Left lung (tissue), 10 donors: Measurements from ENCODE around the gene QPCTL. TPM values are rescaled to one million over a fixed set of nuclear protein-coding genes. Genes with fewer than 3 reads are reported as not detected.
A peak's percentile ranks its signal among the peaks of the same experiment; 100 is the strongest.

Source experiments
- ATAC-seq: fragments of 200-7000 bp; cut with Tn5 transposase; one replicate; pipeline ENCODE4 v1.9.1; 2020; ENCODE audit warnings: moderate library complexity
- DNase-seq, 4 donors: peaks; one replicate each; pipeline ENCODE4 v3.0.0-alpha.2; 2013 to 2020
- H3K27ac ChIP-seq, 2 donors: fragments of 200-600 bp; sonication (generic) in 1 of 2; one replicate each; pipeline versions ENCODE4 v1.5.0 to v1.8.0; 2020 to 2021
- H3K27me3 ChIP-seq, 2 donors: fragments of 200-600 bp; sonication (generic) in 1 of 2; one replicate each; pipeline versions ENCODE4 v1.5.0 to v1.8.0; 2020 to 2021
- H3K36me3 ChIP-seq, 2 donors: fragments of 200-600 bp; sonication (generic) in 1 of 2; one replicate each; pipeline versions ENCODE4 v1.5.0 to v1.8.0; 2020 to 2021
- H3K4me1 ChIP-seq, 2 donors: fragments of 200-600 bp; one replicate each; pipeline ENCODE4 v1.8.0; 2021
- H3K4me3 ChIP-seq, 2 donors: fragments of 200-600 bp; sonication (generic) in 1 of 2; one replicate each; pipeline versions ENCODE4 v1.5.0 to v1.8.0; 2020 to 2021; ENCODE audit warnings: mild to moderate bottlenecking in 1 of 2
- H3K9me3 ChIP-seq, 2 donors: fragments of 200-600 bp; sonication (generic) in 1 of 2; one replicate each; pipeline versions ENCODE4 v1.5.0 to v1.8.0; 2020 to 2021
- CTCF ChIP-seq, 2 donors: fragments of 200-600 bp; sonication (generic) in 1 of 2; IDR thresholded peaks; one replicate each; pipeline versions ENCODE4 v1.5.0 to v1.8.0; 2021; ENCODE audit warnings: antibody characterized with exemption in 2 of 2
- intact Hi-C, 2 donors: fragments of 100-400 bp; cut with DNase I; formaldehyde crosslinking; loops; one replicate each; pipeline versions ENCODE4 v1.11.2 to v1.14.2; 2022
- polyA plus RNA-seq, 6 donors: library from polyadenylated mRNA; unstranded; fragments of 120-200 nt; gene quantifications; one replicate each; pipeline ENCODE4 v1.2.1, GENCODE V29; 2013; ENCODE audit not compliant: insufficient read length in 6 of 6
- total RNA-seq, 2 donors: library from RNA; stranded (reverse); fragmentation: NEBNext Ultra II Directional; extraction: Animal tissue kit (Norgen Biotek cat#: 25700); gene quantifications; one replicate each; pipeline ENCODE4 v1.2.1, GENCODE V29; 2021
- donor health status: DM: no; HTN: yes; CAD: no.
- donor health status: DM: no; HTN: no; CAD: no.

The QPCTL gene
- total and polyA plus RNA-seq, 8 donors, result 7.7 to 13.3 (median 9.5) TPM

- no peak for TF ChIP-seq CTCF (IDR thresholded peaks at IDR 0.05)
- Histone ChIP-seq H3K4me1 (peaks cover 6 to 12% of the 10 kb centered on the region in 2 donors), H3K27me3 (no peaks in the 10 kb centered on the region), H3K4me3 (no peak overlapping the region), H3K36me3 (peaks cover 0 to 52% of the 10 kb centered on the region in 2 donors), H3K27ac (no peak overlapping the region), H3K9me3 (no peaks in the 10 kb centered on the region)
- no peak for ATAC-seq
- DNase-seq, result no peak
- intact Hi-C loops, result no loop called here
Measured at GRCh38 chr19:45687599-45687998, 4.9 kb upstream of the QPCTL start.

GRCh38 chr19:45691516-45692186 is 815 bp upstream of the QPCTL start, which contains the start of gene SNRPD2:
Gene SNRPD2 (minus strand): TSS chr19:45691953. CDS start chr19:45691888, 65 bp downstream.
- ATAC-seq, result peak; percentile 82
- Histone ChIP-seq H3K27me3 (no peaks in the 10 kb centered on the region), H3K4me1 (peaks cover 13 to 17% of the 10 kb centered on the region in 2 donors), H3K27ac (peak within 1 kb of the TSS; percentile 88 to 96), H3K9me3 (no peaks in the 10 kb centered on the region), H3K36me3 (peaks cover 0 to 28% of the 10 kb centered on the region in 2 donors), H3K4me3 (peak within 1 kb of the TSS; percentile 92)
- intact Hi-C loops, result no loop called here
- DNase-seq, result peak; percentile 94 to 96 (median 96)
- no peak for TF ChIP-seq CTCF (IDR thresholded peaks at IDR 0.05)

DNA sequence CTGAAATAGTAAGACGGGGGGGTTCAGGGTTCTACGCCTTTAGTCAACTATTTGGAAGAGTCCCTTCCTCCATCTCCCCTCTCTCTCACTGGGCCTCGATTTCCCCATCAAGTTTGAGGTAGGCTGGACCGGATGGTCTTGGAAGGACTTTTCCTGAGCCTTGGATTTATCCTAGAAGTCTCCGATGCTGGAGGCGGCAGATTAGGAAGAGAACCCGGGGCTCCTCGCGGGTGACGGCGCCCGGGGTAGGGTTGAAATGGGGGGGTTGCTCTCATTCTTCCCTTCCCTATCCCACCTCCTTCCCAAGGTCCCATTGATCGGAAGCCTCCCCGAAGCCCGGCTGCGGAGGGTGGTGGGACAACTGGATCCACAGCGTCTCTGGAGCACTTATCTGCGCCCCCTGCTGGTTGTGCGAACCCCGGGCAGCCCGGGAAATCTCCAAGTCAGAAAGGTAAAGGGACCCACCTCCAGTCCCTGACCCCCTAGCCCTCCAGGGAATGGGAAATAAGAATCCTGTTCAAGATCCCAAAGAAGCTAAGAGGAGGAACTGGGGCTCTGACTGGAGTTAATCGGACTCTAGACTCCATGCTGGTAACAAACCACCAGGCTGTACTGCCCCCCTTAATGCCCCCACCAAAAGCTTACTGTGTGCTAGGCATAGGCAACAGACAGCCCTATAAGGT is 781 bp downstream of the QPCTL start:
- H3K36me3 ChIP-seq, result peaks cover 0 to 20% of the 10 kb centered on the region in 2 donors
- DNase-seq (peak in 3 of 4 donors; percentile 76 to 93 (median 77)), ATAC-seq (peak; percentile 40)
- peak overlapping the region; percentile 88 to 96 for H3K27ac ChIP-seq
- no peaks in the 10 kb centered on the region for H3K9me3 ChIP-seq
- H3K4me3 ChIP-seq, result peak overlapping the region; percentile 92
- no peaks in the 10 kb centered on the region for H3K27me3 ChIP-seq
- peak; percentile 83 to 86 for TF ChIP-seq CTCF (IDR thresholded peaks at IDR 0.05)
- intact Hi-C loops, result no loop called here
- H3K4me1 ChIP-seq, result peaks cover 13 to 17% of the 10 kb centered on the region in 2 donors

- peaks cover 0 to 47% of the 10 kb centered on the region in 2 donors for H3K36me3 ChIP-seq
- TF ChIP-seq CTCF (IDR thresholded peaks at IDR 0.05), result no peak
- H3K4me3 ChIP-seq, result no peak overlapping the region
- intact Hi-C loops, result no loop called here
- no peaks in the 10 kb centered on the region for H3K9me3 ChIP-seq
- H3K27me3 ChIP-seq, result no peaks in the 10 kb centered on the region
- no peak overlapping the region for H3K27ac ChIP-seq
- DNase-seq (no peak), ATAC-seq (no peak)
- no peaks in the 10 kb centered on the region for H3K4me1 ChIP-seq
Measured at GRCh38 chr19:45701676-45702075, 9.2 kb downstream of the QPCTL start.

- Histone ChIP-seq H3K27me3 (no peaks in the 10 kb centered on the region), H3K27ac (no peak overlapping the region), H3K4me3 (no peak overlapping the region), H3K9me3 (no peaks in the 10 kb centered on the region), H3K4me1 (no peaks in the 10 kb centered on the region), H3K36me3 (peaks cover 0 to 31% of the 10 kb centered on the region in 2 donors)
- no peak for TF ChIP-seq CTCF (IDR thresholded peaks at IDR 0.05)
- no peak for DNase-seq
- ATAC-seq, result no peak
- intact Hi-C loops, result no loop called here
Measured at GRCh38 chr19:45705115-45705514, 12.6 kb downstream of the QPCTL start.
